Astrocyte of the hippocampus (primary cell): ENCODE results near the gene FLNC.
A peak's percentile ranks its signal among the peaks of the same experiment; 100 is the strongest.

Experiments
- DNase-seq: peaks from one replicate; pipeline ENCODE4 v3.0.0; 2011; ENCODE audit warnings: low read depth, low spot score

The FLNC gene

DNA sequence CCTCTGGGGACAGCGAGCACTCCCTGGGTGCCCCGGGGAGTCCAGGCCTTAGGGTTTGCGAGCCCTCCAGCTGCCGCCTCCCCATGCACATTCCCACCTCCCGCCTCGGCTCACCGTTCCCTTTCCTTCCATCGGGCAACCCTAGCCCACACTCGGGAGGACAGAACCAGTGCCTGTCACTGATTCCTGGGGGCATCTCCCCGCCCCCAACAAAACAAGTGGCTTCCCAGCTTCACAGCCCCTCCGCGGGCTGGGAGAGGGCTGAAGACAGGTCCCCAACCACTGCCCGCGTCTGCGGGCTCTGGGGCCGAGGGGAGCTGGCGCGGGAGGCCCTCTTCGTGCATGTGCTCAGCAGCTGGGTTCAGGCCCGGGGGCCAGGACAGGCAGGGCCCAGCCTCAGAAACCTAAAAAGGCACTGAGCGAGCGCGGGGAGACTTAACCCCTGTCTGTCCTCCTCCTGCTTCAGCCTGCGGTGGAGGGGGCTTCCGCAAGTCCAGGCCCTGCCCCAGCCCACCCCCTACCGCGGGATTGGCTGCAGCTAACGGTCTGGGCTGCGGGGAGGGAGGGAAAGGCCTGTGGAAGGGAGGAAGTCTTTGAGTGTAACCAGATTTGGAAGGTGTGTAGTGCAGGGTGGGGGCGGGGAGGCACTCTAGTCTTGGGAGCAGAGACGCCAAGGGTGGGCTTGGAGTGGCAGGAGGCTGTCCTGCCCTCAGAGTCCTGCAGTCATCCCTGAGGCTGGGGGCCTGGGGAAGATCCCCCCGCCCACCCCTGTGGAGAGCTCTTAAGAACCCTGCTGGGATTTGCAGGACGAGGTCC is 1.2 kb downstream of the FLNC start:
- DNase-seq = peak; percentile 89

DNA sequence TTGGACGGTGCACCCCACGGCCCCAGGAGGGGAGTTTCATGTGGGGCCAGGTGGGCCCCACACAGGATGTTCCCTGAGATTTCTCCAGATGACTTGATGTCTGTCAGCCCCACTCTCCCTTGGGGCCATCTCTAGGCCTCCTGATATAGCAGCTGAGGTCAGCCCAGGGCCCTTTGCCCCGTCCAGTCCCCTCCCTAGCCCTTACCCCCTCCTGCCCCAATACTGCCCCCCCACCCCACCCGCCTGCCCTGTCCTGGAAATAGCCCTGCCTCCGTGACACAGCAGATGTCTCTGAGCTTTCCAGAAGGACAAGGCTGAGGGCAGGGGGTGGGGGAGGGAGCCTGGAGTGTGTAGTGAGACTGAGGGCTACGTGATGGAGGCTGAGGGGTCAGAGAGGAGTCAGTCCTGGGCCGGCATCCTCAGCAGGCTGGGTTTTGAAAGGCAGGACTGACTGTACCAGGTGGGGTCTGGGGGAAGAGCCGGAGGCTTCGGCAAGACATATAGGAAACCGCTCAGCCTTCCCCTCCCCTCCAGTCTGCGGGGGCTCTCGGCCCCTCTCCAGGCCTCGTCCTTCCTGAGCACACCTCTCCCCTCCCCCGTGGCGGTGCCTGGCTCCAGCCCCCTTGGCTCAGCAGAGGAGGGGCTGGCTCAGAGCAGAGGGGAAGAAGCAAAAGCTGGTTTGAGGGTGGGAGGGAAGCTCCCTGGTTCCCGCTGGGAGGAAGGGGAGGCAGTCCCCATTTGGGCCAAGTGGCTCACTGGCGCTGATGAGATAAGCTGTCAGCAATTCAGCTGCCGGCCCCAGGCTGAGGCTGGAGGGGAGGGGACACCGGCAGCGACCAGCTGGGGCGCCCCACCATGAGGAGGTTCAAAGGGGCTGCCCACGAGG is 2.0 kb downstream of the FLNC start:
- DNase-seq = peak; percentile 72

DNA sequence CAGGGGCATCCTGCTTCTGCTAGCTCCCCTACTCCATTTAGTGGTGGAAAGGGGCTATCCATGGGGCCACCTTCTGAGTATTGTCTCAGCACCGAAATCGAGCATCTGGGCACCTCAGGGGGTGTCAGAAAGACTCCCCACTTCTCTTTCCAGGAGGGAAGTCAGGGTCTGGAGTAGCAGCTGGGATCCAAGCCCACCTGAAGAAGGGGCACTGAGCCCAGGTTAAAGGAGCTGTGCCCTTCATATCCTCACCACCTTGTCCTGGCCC is 2.6 kb downstream of the FLNC start:
- DNase-seq = no peak

DNA sequence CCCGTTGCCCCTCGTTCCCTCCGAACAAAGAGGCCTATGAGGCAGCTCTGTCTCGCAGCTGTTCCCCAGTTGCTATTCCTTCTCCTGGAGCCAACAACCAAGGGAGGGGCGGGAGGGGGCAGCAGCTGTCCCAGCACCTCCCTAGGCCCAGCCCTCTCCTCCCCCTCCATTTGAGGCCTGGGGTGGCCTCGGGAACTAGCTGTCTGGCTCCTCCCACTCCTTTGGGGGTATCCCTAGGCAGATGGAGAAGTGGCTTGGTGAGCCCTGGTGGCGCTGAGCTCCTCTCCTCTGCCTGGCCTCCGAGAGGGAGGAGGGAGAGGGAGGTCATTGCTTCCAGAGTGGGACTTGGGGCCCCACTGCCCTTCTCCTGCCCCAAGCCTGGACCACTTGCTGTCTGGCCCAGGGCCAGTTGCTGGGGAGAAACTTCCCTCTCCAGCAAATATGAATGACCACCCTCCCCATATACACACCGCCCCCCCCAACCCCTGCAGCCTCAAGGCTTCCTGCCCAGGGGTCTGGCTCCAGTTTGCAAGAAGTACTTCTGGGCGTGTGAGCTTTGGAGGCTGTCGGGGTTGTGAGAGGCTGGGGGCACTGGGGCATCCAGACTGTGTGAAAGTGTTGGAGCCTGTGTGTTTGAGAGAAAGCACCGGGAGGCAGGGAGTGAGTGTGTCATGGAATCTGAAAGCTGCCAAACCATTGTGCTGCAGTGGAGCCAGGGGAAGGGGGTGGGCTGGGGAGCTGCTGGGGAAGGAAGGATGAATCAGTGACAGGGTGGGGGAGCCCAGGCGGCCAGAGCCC is 3.1 kb downstream of the FLNC start:
- DNase-seq = peak; percentile 96

DNA sequence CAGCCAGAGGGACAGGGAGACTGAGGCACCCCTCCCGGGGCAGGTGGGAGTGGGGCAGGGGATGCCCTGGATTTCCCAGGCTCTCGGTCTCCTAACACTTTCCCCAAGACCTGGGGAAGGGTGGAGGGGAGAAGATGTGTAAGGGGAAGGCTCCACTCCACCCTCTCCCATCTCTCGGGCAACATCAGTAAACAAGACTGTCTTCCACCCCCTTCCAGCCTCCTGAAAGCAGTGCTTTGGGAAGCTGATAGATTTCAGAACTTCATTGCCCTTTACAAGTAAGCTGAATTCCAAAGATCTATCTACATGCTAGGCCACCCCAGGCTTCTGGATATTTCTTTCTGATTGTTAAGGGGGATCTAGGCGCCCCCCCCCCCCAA is 3.7 kb downstream of the FLNC start:
- DNase-seq = no peak

DNA sequence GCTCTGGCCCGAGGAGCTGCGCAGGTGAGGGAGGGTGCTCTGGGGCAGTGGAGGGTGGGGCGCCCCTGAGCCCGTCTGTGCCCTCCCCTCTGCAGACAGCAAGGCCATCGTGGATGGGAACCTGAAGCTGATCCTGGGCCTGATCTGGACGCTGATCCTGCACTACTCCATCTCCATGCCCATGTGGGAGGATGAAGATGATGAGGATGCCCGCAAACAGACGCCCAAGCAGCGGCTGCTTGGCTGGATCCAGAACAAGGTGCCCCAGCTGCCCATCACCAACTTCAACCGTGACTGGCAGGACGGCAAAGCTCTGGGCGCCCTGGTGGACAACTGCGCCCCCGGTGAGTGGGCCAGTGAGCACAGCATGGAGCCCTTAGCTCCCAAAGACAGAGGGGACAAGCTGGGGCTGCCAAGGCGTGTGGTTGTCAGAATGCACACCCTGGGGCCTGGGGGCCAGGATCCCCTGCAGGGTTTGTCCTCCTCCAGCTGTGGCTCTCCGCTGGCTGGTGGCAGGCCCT is 5.1 kb downstream of the FLNC start:
- DNase-seq = no peak

DNA sequence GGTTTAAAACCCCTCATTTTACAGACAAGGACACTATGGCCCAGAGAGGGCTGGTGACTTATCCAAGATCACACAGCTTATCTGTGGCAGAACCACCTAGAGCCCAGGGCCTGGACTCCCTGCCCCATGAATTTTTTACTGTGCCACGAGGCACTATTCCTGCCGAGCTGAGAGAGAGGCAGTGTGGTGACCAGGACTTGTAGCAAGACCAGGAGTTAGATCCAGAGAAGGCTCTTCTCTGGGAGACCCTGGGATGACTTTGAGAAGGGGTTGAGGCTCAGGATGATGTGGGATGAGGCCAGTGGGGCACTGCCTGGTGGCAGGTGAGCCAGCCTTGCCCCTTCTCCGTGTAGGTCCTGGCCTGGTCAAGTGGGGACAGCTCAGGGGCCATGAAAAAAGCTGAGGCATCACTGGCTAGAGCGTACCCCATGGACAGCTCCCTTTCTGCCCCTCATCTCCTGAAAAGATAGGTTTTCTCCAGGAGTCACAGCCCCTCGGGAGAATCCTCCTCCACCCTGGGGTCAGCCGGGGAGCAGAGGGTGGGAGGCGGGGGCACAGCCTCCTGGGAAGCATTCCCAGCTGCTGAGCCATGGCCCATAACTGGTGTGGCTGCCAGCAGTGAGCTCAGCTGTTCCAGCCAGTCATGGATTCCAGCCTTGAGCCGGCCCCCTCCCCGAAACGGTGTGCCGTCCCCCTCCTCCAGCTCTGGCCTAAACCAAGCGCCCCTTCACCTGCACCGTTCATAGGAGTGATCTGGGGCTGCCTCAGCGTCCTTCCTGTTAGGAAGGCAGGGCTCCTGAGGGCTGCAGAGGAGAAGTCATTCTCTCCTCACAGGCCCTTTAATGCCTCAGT is 5.8 kb downstream of the FLNC start:
- DNase-seq = peak; percentile 91

DNA sequence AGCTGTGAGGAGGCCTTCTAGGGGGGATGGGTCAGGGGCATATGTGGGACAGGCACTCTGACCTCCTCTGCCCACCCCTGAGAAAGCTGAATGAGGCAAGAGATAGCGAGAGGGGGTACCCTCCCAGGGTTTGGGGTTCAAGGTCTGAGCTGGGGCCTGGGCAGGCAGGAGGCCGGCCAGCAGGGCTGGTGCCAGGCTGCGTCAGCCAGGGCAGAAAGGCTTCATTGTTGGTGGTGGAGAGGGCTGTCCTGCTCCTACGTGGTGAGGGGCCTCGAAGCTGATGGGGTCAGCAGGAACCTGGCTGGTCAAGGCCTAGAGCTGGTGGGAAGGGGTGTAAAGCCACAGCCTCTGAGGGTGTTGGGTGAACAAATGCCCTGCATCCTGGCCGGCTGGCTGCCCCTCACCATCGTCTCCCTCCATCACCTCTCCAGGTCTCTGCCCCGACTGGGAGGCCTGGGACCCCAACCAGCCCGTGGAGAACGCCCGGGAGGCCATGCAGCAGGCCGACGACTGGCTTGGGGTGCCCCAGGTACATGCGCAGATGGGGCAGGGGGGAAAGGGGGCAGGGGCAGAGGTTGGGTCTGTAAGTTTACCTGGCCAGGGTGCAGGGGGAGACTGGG is 6.6 kb downstream of the FLNC start:
- DNase-seq = no peak

DNA sequence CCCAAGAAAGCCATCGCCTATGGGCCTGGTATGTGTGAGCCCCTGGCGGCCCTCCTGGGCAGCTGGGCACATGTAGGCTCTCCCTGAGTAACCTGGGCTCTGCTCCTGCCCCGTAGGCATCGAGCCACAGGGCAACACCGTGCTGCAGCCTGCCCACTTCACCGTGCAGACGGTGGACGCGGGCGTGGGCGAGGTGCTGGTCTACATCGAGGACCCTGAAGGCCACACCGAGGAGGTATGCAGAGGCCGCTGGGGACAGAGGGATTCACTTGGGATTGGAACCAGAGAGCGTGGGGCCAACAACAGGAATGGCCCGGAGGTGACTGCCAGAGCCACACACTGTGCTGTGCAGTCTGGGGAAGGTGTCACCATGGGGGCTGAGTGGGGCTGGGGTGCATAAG is 7.3 kb downstream of the FLNC start:
- DNase-seq = no peak

DNA sequence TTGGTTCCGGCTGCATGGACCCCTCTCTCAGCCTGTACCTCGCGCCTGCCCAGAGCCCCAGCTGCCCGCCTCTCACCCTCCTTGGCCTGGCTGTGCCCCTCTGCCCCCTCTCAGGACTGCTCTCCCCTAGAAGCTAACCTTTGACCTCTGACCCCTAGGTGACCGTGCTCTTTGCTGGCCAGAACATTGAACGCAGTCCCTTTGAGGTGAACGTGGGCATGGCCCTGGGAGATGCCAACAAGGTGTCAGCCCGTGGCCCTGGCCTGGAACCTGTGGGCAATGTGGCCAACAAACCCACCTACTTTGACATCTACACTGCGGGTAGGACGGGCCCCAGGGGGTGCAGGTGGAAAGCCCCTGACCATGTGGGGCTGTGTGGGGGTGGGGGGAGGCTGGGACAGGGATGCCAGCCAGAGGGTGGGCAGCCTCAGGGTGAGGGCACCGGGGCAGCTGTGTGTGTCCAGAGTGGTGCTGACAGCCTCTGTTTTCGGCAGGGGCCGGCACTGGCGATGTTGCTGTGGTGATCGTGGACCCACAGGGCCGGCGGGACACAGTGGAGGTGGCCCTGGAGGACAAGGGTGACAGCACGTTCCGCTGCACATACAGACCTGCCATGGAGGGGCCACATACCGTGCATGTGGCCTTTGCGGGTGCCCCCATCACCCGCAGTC is 8.0 kb downstream of the FLNC start:
- DNase-seq = no peak

DNA sequence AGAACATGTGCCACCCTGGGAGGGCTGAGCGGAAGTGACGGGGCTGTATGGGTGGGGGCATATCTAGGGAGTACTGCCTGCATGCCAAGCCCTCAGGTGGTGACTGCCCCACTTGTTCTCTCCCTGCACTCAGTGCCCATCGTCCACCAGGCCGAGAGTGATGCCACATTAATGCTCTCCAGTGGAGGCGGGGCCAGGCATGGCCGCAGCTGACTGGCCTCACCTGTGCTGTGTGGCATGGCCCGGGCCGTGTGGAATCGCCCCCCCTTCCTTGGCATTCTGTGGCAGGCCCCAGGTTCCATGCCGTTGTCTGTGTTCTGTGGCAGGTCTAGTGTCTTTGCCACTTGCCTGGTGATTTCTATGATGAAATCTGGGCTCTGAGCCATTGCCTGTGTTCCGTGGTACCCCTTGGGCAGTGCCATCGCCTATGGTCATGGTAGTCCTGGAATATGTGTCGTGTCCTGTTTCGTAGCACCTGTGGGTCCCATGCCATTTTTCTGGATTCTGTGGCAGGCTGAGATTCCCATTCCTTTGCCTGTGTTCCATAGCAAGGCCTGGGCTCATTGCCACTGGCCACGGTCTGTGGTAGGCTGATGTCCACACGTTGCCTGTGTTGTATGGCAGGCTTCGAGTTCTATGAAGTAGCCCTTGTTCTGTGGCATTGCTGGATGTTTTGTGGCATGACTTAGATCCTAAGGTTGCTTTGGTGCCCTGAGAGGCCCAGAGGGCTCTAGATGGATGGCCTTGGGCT is 8.9 kb downstream of the FLNC start:
- no peak for DNase-seq

DNA sequence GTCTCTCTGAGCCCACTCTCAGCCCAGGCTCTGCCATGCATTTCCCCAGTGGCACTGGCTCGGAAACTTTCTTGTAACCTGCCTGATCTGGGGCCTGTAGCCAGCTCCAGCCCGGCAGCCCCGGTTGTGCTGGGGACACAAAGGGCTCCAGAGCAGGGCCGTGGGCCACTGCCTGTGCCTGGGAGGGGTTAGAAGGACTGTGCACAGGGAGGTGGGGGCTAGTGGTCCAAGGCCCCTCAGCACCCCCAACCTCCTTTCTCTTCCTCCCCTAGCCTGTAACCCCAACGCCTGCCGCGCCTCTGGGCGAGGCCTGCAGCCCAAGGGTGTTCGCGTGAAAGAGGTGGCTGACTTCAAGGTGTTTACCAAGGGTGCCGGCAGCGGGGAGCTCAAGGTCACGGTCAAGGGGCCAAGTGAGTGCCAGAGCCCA is 9.6 kb downstream of the FLNC start:
- no peak for DNase-seq

DNA sequence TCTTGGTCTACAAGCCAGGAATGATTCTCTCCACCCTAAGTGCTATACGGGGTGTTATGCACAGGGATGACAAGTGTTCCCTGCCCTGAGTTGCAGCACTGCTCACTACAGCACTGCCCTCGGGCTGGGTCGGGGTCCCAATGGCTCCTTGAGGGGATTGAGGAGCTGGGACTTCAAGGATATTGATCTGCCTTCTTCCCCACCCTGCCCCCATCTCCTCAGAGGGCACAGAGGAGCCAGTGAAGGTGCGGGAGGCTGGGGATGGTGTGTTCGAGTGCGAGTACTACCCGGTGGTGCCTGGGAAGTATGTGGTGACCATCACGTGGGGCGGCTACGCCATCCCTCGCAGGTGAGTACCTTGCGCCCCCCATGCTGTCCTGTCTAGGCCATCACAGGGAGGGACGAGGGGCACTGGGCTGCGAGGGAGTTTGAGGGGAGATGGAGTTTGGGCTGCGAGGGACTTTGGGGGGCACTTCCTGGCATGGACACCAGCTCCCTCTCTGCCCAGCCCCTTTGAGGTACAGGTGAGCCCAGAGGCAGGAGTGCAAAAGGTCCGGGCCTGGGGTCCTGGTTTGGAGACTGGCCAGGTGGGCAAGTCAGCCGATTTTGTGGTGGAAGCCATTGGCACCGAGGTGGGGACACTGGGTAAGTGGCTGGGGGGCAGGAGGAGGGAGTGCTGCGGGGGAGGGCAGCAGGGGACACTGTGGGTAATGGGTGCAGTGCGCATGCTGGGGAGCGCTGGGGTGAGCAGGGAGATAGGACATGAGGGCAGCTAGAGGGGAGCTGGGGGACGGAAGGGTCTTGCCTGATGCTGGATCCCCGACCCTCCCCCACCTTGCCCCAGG is 10.3 kb downstream of the FLNC start:
- no peak for DNase-seq

DNA sequence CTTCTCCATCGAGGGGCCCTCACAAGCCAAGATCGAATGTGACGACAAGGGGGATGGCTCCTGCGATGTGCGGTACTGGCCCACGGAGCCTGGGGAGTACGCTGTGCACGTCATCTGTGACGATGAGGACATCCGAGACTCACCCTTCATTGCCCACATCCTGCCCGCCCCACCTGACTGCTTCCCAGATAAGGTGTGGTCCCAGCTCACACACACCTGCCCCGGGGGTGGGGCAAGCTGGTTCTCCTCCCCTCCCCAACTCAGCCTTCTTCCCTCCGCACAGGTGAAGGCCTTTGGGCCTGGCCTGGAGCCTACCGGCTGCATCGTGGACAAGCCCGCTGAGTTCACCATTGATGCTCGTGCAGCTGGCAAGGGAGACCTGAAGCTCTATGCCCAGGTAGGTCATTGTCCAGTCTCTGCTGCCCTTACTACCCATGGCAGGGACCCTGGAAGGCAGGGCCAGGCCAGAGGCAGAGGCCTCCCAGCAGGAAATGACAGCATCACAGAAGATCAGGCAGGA is 11.0 kb downstream of the FLNC start:
- no peak for DNase-seq

DNA sequence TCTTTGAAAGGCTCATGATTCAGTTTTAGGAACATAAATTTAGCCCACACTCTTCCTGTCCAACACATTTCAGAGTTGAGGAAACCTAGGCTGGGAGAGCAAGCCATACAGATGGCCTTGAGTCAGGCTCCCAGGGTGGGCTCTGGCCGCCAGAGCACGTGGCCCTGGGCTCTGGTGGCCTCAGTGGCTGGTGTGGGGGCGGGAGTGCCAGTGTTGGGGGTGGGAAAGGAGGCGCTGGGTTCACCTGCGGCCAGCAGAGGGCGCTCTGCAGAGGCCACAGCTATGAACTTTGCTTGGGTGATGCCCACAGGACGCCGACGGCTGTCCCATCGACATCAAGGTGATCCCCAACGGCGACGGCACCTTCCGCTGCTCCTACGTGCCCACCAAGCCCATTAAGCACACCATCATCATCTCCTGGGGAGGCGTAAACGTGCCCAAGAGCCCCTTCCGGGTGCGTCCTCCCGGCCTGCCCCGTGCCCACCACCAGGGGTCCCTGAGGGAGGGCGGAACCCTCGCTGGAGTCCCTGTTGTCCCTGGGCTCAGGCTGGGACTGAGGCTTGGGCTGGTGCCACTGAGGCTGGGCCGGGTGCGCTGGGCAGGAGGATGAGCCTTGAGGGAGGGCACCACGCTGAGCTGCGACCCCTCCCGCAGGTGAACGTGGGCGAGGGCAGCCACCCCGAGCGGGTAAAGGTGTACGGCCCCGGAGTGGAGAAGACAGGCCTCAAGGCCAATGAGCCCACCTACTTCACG is 11.9 kb downstream of the FLNC start:
- peak; percentile 70 for DNase-seq

DNA sequence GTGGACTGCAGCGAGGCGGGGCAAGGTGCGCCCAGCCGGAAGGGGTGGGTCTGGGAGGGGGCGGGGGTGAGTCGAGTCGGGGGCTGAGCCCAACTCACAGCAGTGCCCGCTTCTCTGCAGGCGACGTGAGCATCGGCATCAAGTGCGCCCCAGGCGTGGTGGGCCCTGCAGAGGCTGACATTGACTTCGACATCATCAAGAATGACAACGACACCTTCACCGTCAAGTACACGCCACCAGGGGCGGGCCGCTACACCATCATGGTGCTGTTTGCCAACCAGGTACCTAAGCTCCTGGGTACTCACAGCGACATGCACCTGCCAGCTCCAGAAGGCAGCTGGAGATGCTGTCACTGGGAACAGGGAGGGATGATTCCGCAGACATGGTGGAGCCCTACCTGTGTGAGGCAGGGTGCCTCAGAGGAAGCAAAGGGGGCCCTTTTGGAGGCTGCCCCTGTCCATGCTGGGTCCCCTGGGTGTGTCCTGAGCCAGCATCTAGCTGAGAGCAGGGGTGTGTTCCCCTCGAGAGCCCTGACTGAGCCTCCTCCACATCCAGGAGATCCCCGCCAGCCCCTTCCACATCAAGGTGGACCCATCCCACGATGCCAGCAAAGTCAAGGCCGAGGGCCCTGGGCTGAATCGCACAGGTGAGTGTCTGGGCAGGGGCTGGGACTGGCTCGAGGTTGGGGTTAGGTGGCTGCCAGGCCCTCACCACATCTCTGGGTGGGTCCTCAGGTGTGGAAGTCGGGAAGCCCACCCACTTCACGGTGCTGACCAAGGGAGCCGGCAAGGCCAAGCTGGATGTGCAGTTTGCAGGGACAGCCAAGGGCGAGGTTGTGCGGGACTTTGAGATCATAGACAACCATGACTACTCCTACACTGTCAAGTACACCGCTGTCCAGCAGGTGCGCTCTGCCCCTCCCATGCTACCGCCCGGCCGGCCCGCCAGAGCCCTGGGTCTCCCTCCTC is 12.8 kb downstream of the FLNC start:
- no peak for DNase-seq
